HEK293 (cell line): ENCODE data around the gene ACAD8.

Experiments used
- CTCF ChIA-PET: fragments of 350-600 bp; formaldehyde crosslinking; extraction: SDS; loops from one replicate; lab custom pipeline; 2021; ENCODE audit warnings: antibody characterized with exemption; lab: Yijun Ruan, JAX
- POLR2A ChIA-PET: fragments of 300-600 bp; formaldehyde crosslinking; extraction: SDS; loops from one replicate; lab custom pipeline; 2020; ENCODE audit warnings: antibody characterized with exemption, inconsistent platforms; lab: Yijun Ruan, JAX
- H3K27ac ChIP-seq: fragments of 200-500 bp; sonication (Bioruptor generic); 2 replicates; pipeline ENCODE4 v1.5.1; 2014; ENCODE audit warnings: low read depth, low read length, control low read depth, inconsistent platforms; ENCODE audit errors: extremely low read depth
- H3K36me3 ChIP-seq, 2 experiments: fragments of 200-500 bp in 1 of 2; sonication (Bioruptor generic) in 1 of 2; 1 replicate in 1 of 2; 2 replicates in 1 of 2; pipeline ENCODE4 v1.5.1; 2014 to 2017; ENCODE audit warnings: inconsistent platforms in 2 of 2, low read length in 2 of 2; ENCODE audit not compliant: control insufficient read depth in 2 of 2, insufficient read depth in 1 of 2
- H3K4me1 ChIP-seq: fragments of 200-500 bp; sonication (Bioruptor generic); 2 replicates; pipeline ENCODE4 v1.5.1; 2014; ENCODE audit warnings: mild to moderate bottlenecking, low read length, inconsistent platforms; ENCODE audit not compliant: control insufficient read depth, insufficient read depth
- H3K4me3 ChIP-seq: 2 replicates; pipeline ENCODE4 v1.5.1; 2011; ENCODE audit warnings: low read depth, mild to moderate bottlenecking, control low read depth, low read length, moderate library complexity
- H3K9me3 ChIP-seq: fragments of 200-500 bp; sonication (Bioruptor generic); 2 replicates; pipeline ENCODE4 v1.5.1; 2014; ENCODE audit warnings: low read depth, low read length, inconsistent platforms; ENCODE audit not compliant: control insufficient read depth, insufficient read depth
- EGR2 ChIP-seq: fragments of 450-650 bp; formaldehyde crosslinking; IDR thresholded peaks from 2 replicates; pipeline ENCODE4 v1.5.1; 2016; ENCODE audit warnings: low read depth, missing biosample characterization, missing genetic modification characterization
- HOXC10 ChIP-seq: sonication (generic); formaldehyde crosslinking; IDR thresholded peaks from 2 replicates; pipeline ENCODE4 v1.8.1; 2023; ENCODE audit warnings: mild to moderate bottlenecking, missing genetic modification reagents
- KLF16 ChIP-seq: fragments of 450-650 bp; formaldehyde crosslinking; IDR thresholded peaks from 2 replicates; pipeline ENCODE4 v1.5.1; 2017; ENCODE audit warnings: missing biosample characterization, missing genetic modification characterization
- KLF8 ChIP-seq: fragments of 450-650 bp; formaldehyde crosslinking; IDR thresholded peaks from 2 replicates; pipeline ENCODE4 v1.5.1; 2016; ENCODE audit warnings: missing biosample characterization, missing genetic modification characterization
- REPIN1 ChIP-seq: fragments of 450-650 bp; formaldehyde crosslinking; IDR thresholded peaks from 2 replicates; pipeline ENCODE4 v1.5.1; 2017; ENCODE audit warnings: missing biosample characterization, missing genetic modification characterization, low read depth
- SCRT2 ChIP-seq: fragments of 450-650 bp; formaldehyde crosslinking; IDR thresholded peaks from 2 replicates; pipeline ENCODE4 v1.5.1; 2016; ENCODE audit warnings: missing biosample characterization, missing genetic modification characterization
- WT1 ChIP-seq: fragments of 450-650 bp; formaldehyde crosslinking; IDR thresholded peaks from 2 replicates; pipeline ENCODE4 v1.5.1; 2016; ENCODE audit warnings: missing biosample characterization, missing genetic modification characterization
- ZBTB8A ChIP-seq: fragments of 450-650 bp; formaldehyde crosslinking; IDR thresholded peaks from 2 replicates; pipeline ENCODE4 v1.5.1; 2016; ENCODE audit warnings: missing biosample characterization, missing genetic modification characterization
- ZEB2 ChIP-seq: fragments of 450-650 bp; formaldehyde crosslinking; IDR thresholded peaks from 2 replicates; pipeline ENCODE4 v1.5.1; 2016; ENCODE audit warnings: missing biosample characterization, missing genetic modification characterization
- ZFP37 ChIP-seq: fragments of 450-650 bp; formaldehyde crosslinking; IDR thresholded peaks from 2 replicates; pipeline ENCODE4 v1.5.1; 2016; ENCODE audit warnings: missing biosample characterization, missing genetic modification characterization
- ZIC2 ChIP-seq: fragments of 450-650 bp; formaldehyde crosslinking; IDR thresholded peaks from 2 replicates; pipeline ENCODE4 v1.5.1; 2016; ENCODE audit warnings: missing biosample characterization, missing genetic modification characterization
- ZNF121 ChIP-seq: fragments of 450-650 bp; formaldehyde crosslinking; IDR thresholded peaks from 2 replicates; pipeline ENCODE4 v1.5.1; 2016; ENCODE audit warnings: missing biosample characterization, missing genetic modification characterization
- ZNF140 ChIP-seq: fragments of 450-650 bp; formaldehyde crosslinking; IDR thresholded peaks from 2 replicates; pipeline ENCODE4 v1.5.1; 2016; ENCODE audit warnings: missing biosample characterization, missing genetic modification characterization
- ZNF155 ChIP-seq: fragments of 450-650 bp; formaldehyde crosslinking; IDR thresholded peaks from 2 replicates; pipeline ENCODE4 v1.5.1; 2016; ENCODE audit warnings: missing biosample characterization, missing genetic modification characterization
- ZNF18 ChIP-seq: fragments of 450-650 bp; formaldehyde crosslinking; IDR thresholded peaks from 2 replicates; pipeline ENCODE4 v1.5.1; 2016; ENCODE audit warnings: missing biosample characterization, missing genetic modification characterization
- ZNF24 ChIP-seq: fragments of 450-650 bp; formaldehyde crosslinking; IDR thresholded peaks from 2 replicates; pipeline ENCODE4 v1.5.1; 2016; ENCODE audit warnings: missing biosample characterization, missing genetic modification characterization
- ZNF366 ChIP-seq: fragments of 450-650 bp; formaldehyde crosslinking; conservative IDR thresholded peaks from 2 replicates; pipeline ENCODE4 v1.5.1; 2016; ENCODE audit warnings: missing biosample characterization, missing genetic modification characterization
- ZNF521 ChIP-seq: fragments of 450-650 bp; formaldehyde crosslinking; IDR thresholded peaks from 2 replicates; pipeline ENCODE4 v1.5.1; 2017; ENCODE audit warnings: missing biosample characterization, mild to moderate bottlenecking, missing genetic modification characterization
- ZNF654 ChIP-seq: fragments of 450-650 bp; formaldehyde crosslinking; IDR thresholded peaks from 2 replicates; pipeline ENCODE4 v1.5.1; 2016; ENCODE audit warnings: low read depth, missing biosample characterization, missing genetic modification characterization
- ZNF701 ChIP-seq: fragments of 450-650 bp; formaldehyde crosslinking; IDR thresholded peaks from 2 replicates; pipeline ENCODE4 v1.5.1; 2016; ENCODE audit warnings: missing biosample characterization, missing genetic modification characterization
- ZNF785 ChIP-seq: fragments of 450-650 bp; formaldehyde crosslinking; IDR thresholded peaks from 2 replicates; pipeline ENCODE4 v1.5.1; 2016; ENCODE audit warnings: missing biosample characterization, missing genetic modification characterization
- ZXDB ChIP-seq: fragments of 450-650 bp; formaldehyde crosslinking; IDR thresholded peaks from 2 replicates; pipeline ENCODE4 v1.5.1; 2016; ENCODE audit warnings: missing biosample characterization, missing genetic modification characterization
- TF ChIP-seq, protein P1 (sequence below): fragments of 450-650 bp; formaldehyde crosslinking; IDR thresholded peaks from 2 replicates; pipeline ENCODE4 v1.5.1; 2016; ENCODE audit warnings: missing biosample characterization, missing genetic modification characterization
- TF ChIP-seq, protein P2 (sequence below): fragments of 450-650 bp; formaldehyde crosslinking; optimal IDR thresholded peaks from 2 replicates; pipeline ENCODE3; 2016; ENCODE audit warnings: missing biosample characterization, mild to moderate bottlenecking, missing genetic modification characterization

The ACAD8 gene

GRCh38 chr11:134264966-134265764 lies 11.8 kb downstream of the ACAD8 start:
- POLR2A ChIA-PET, result interaction anchor here (0.7 kb wide), 1 partner anchor 14 kb away, joined by 3 read pairs; no protein-coding TSS in a partner anchor
- Histone ChIP-seq H3K27ac (no peak overlapping the region), H3K9me3 (no peaks in the 10 kb centered on the region), H3K36me3 (peaks cover 0 to 41% of the 10 kb centered on the region in 2 experiments; a peak in 2 of 3 replicates), H3K4me1 (no peaks in the 10 kb centered on the region), H3K4me3 (no peak overlapping the region)
- TF ChIP-seq ZNF654, result no peak
- no peak for TF ChIP-seq ZIC2 (tag by site-specific recombination)
- TF ChIP-seq ZNF785 (tag by site-specific recombination), result no peak
- TF ChIP-seq REPIN1, result no peak
- no peak for TF ChIP-seq ZNF121
- no peak for TF ChIP-seq ZNF366 (tag by site-specific recombination)
- TF ChIP-seq KLF8 (tag by site-specific recombination), result no peak
- CTCF ChIA-PET, result interaction anchor here (1.4 kb wide), 1 partner anchor 13 kb away, joined by 5 read pairs; no protein-coding TSS in a partner anchor

- CTCF ChIA-PET, result interaction anchor here (0.6 to 1.4 kb wide), 2 partner anchors 15 to 523 kb away, joined by 3 to 5 read pairs; no protein-coding TSS in a partner anchor
- H3K4me3 ChIP-seq, result no peak overlapping the region
- TF ChIP-seq ZEB2 (tag by site-specific recombination) (no peak), ZNF701 (tag by site-specific recombination) (no peak), ZFP37 (no peak), ZXDB (tag by site-specific recombination) (no peak), SCRT2 (tag by site-specific recombination) (no peak), EGR2 (tag by site-specific recombination) (no peak), ZNF521 (tag by site-specific recombination) (no peak), ZNF155 (tag by site-specific recombination) (no peak), ZNF24 (no peak), HOXC10 (CRISPR knock-in tag) (no peak), WT1 (peak; percentile 61; the same call in 1 of the 2 replicates), KLF16 (no peak), ZNF18 (tag by site-specific recombination) (peak; percentile 45; the same call in 1 of the 2 replicates), ZBTB8A (no peak), ZNF140 (tag by site-specific recombination) (no peak)
- TF ChIP-seq, protein P1, sequence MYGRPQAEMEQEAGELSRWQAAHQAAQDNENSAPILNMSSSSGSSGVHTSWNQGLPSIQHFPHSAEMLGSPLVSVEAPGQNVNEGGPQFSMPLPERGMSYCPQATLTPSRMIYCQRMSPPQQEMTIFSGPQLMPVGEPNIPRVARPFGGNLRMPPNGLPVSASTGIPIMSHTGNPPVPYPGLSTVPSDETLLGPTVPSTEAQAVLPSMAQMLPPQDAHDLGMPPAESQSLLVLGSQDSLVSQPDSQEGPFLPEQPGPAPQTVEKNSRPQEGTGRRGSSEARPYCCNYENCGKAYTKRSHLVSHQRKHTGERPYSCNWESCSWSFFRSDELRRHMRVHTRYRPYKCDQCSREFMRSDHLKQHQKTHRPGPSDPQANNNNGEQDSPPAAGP, result no peak
- TF ChIP-seq, protein P2, sequence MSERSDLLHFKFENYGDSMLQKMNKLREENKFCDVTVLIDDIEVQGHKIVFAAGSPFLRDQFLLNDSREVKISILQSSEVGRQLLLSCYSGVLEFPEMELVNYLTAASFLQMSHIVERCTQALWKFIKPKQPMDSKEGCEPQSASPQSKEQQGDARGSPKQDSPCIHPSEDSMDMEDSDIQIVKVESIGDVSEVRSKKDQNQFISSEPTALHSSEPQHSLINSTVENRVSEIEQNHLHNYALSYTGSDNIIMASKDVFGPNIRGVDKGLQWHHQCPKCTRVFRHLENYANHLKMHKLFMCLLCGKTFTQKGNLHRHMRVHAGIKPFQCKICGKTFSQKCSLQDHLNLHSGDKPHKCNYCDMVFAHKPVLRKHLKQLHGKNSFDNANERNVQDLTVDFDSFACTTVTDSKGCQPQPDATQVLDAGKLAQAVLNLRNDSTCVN, result no peak
- no peaks in the 10 kb centered on the region for H3K4me1 ChIP-seq
- POLR2A ChIA-PET, result interaction anchor here (0.9 to 1.3 kb wide), 2 partner anchors 12 to 42 kb away, joined by 3 to 4 read pairs; partner anchors contain the start of genes ACAD8 and VPS26B
- no peak overlapping the region for H3K27ac ChIP-seq
- no peaks in the 10 kb centered on the region for H3K9me3 ChIP-seq
- peaks cover 0 to 28% of the 10 kb centered on the region in 2 experiments; a peak in 2 of 3 replicates for H3K36me3 ChIP-seq
Observed at GRCh38 chr11:134266440-134266839, 13.1 kb downstream of the ACAD8 start.
